HL-60 (cell line): ENCODE measurements around the gene LDAH.

Experiments
- CTCF ChIP-seq: IDR thresholded peaks from one replicate; pipeline ENCODE4 v1.5.1; 2011; ENCODE audit warnings: low read length, control low read depth, inconsistent platforms; ENCODE audit not compliant: insufficient read depth
- POLR2AphosphoS5 ChIP-seq: IDR thresholded peaks from 2 replicates; pipeline ENCODE4 v1.6.1; 2012; ENCODE audit warnings: low read depth
- SPI1 ChIP-seq: IDR thresholded peaks from 2 replicates; pipeline ENCODE4 v1.6.1; 2012; ENCODE audit warnings: low read depth, mild to moderate bottlenecking, borderline replicate concordance

GRCh38 chr2:20663196-20664070 lies 159.5 kb downstream of the LDAH start:
- no peak for TF ChIP-seq CTCF
- TF ChIP-seq SPI1: no peak
- no peak for TF ChIP-seq POLR2AphosphoS5
